ENCODE results near the gene KRTAP25-1.

DNA sequence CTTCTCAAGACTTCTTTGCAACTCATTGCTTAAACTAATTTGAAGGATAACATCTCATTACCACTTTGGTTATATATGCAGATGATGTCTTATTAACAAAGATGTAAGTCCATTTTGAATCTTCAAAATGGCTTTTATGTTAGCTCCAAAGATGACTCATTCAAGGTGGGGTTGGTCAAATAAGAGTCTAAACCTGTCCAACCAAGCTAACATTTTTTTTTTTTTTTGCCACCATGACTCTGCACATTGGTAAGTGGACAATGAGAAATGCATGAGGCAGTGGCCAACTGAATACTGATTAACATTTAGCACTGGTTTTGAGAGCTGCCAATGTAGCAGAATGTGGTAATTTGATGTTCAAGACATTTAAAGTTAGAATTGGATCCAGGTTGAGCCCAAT lies 48.5 kb upstream of the KRTAP25-1 start:
- TF ChIP-seq POLR2AphosphoS5 (IDR thresholded peaks at IDR 0.05; ENCODE audit: borderline replicate concordance, low read depth, low read length) (no peak), EZH2 (IDR thresholded peaks at IDR 0.05) (no peak), FOXP2 (optimal IDR thresholded peaks at IDR 0.05; ENCODE audit: control extremely low read depth, extremely low read length, insufficient read depth) (no peak)

Measured in SK-N-MC (cell line).